ENCODE measurements around the gene DENND1A. TPM values are rescaled to one million over a fixed set of nuclear protein-coding genes. Genes with fewer than 3 reads are reported as not detected.

The DENND1A gene
- total RNA-seq, 1 experiment from 2014 or later, result 13.0 TPM

DNA sequence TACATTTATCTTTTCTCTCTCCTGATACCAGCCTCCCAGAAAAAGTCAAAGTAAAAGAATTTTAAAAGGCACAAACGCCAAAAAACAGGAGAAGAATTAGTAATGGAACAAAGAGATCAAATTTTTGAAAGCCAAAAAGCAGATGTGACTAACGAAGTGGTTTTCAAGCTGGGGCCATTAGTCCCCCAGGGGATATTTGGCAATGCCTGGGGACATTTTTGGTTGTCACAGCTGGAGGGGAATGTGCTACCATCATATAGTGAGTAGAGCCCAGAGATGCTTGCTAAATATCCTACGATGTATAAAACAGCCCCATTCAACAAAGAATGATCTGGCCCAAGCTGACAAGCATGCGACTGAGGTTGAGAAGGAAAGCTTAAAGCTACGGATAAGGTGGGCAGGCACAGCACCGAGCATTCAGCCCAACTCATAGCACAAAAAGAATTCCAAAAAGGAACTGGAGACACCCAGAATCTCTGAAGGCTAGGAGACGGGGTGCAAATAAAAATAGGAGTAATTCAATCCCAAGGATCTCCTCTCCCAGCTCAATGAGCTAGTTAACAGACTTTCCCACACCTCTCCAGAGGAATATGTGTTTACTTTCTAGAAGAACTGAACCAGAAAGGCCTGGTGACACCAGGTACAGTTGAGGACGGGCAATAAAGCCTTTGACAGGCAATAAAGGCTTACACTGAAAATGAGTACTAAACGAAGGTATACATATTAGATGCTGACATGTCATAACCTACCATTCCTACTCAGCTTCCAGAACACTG lies 269.0 kb downstream of the DENND1A start:
- H3K27me3 Mint-ChIP-seq (ENCODE audit: unreplicated experiment), result no peaks in the 10 kb centered on the region
- H3K9me3 Mint-ChIP-seq (ENCODE audit: low read depth, unreplicated experiment), result peaks cover 9% of the 10 kb centered on the region
- no peak for DNase-seq
- CTCF ChIA-PET, result no interaction called here
- BruUV-seq (replicated peaks), result no TSS peak
- H3K27ac Mint-ChIP-seq (ENCODE audit: unreplicated experiment), result no peak overlapping the region
- intact Hi-C loops (cut with micrococcal nuclease; ENCODE audit: unreplicated experiment), result no loop called here
- H3K4me1 Mint-ChIP-seq (ENCODE audit: low read depth, unreplicated experiment), result no peaks in the 10 kb centered on the region
- TF ChIP-seq CTCF (IDR thresholded peaks at IDR 0.05; ENCODE audit: unreplicated experiment), result no peak
- no peak overlapping the region for H3K4me3 Mint-ChIP-seq (ENCODE audit: low read depth, unreplicated experiment)
- no peaks in the 10 kb centered on the region for H3K36me3 Mint-ChIP-seq (ENCODE audit: insufficient read depth, unreplicated experiment)

GRCh38 chr9:123659358-123659757 lies 270.6 kb downstream of the DENND1A start:
- Mint-ChIP-seq H3K27me3 (ENCODE audit: unreplicated experiment) (no peaks in the 10 kb centered on the region), H3K4me3 (ENCODE audit: low read depth, unreplicated experiment) (no peak overlapping the region), H3K4me1 (ENCODE audit: low read depth, unreplicated experiment) (no peaks in the 10 kb centered on the region), H3K9me3 (ENCODE audit: low read depth, unreplicated experiment) (peaks cover 6% of the 10 kb centered on the region), H3K27ac (ENCODE audit: unreplicated experiment) (no peak overlapping the region), H3K36me3 (ENCODE audit: insufficient read depth, unreplicated experiment) (no peaks in the 10 kb centered on the region)
- BruUV-seq (replicated peaks), result no TSS peak
- TF ChIP-seq CTCF (IDR thresholded peaks at IDR 0.05; ENCODE audit: unreplicated experiment), result no peak
- CTCF ChIA-PET, result no interaction called here
- DNase-seq, result no peak
- intact Hi-C loops (cut with micrococcal nuclease; ENCODE audit: unreplicated experiment), result no loop called here

- no peaks in the 10 kb centered on the region for H3K36me3 Mint-ChIP-seq (ENCODE audit: insufficient read depth, unreplicated experiment)
- no peak overlapping the region for H3K27ac Mint-ChIP-seq (ENCODE audit: unreplicated experiment)
- no peaks in the 10 kb centered on the region for H3K4me1 Mint-ChIP-seq (ENCODE audit: low read depth, unreplicated experiment)
- H3K4me3 Mint-ChIP-seq (ENCODE audit: low read depth, unreplicated experiment), result no peak overlapping the region
- CTCF ChIA-PET, result no interaction called here
- intact Hi-C loops (cut with micrococcal nuclease; ENCODE audit: unreplicated experiment), result no loop called here
- H3K27me3 Mint-ChIP-seq (ENCODE audit: unreplicated experiment), result no peaks in the 10 kb centered on the region
- DNase-seq, result no peak
- peaks cover 6% of the 10 kb centered on the region for H3K9me3 Mint-ChIP-seq (ENCODE audit: low read depth, unreplicated experiment)
- no peak for TF ChIP-seq CTCF (IDR thresholded peaks at IDR 0.05; ENCODE audit: unreplicated experiment)
- no TSS peak for BruUV-seq (replicated peaks)
Measured at GRCh38 chr9:123658792-123659191, 271.1 kb downstream of the DENND1A start.

DNA sequence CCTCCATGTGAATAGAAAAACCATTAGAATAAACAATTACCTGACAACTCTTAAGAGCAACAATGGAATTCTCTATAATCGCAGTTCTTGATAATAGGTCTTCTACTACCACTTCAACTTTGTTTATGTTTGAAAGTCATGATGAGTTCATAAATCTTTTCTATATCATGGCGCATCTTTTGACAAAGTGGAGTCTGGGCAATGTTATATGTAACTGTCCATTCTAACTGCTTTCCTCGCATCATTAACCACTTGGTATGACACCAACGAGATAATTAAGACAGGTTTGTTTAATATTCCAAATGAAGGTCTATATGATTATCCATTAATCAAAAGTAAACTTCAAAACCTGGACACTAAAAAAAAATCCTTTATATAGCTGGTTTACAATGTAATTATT lies 272.0 kb downstream of the DENND1A start:
- BruUV-seq (replicated peaks), result no TSS peak
- Mint-ChIP-seq H3K4me3 (ENCODE audit: low read depth, unreplicated experiment) (no peak overlapping the region), H3K9me3 (ENCODE audit: low read depth, unreplicated experiment) (peaks cover 6% of the 10 kb centered on the region), H3K27me3 (ENCODE audit: unreplicated experiment) (no peaks in the 10 kb centered on the region), H3K36me3 (ENCODE audit: insufficient read depth, unreplicated experiment) (no peaks in the 10 kb centered on the region), H3K27ac (ENCODE audit: unreplicated experiment) (no peak overlapping the region), H3K4me1 (ENCODE audit: low read depth, unreplicated experiment) (no peaks in the 10 kb centered on the region)
- CTCF ChIA-PET, result no interaction called here
- TF ChIP-seq CTCF (IDR thresholded peaks at IDR 0.05; ENCODE audit: unreplicated experiment), result no peak
- DNase-seq, result no peak
- intact Hi-C loops (cut with micrococcal nuclease; ENCODE audit: unreplicated experiment), result no loop called here

Data from Calu3 (cell line).